ENCODE data around the gene UST.

- TF ChIP-seq CTCF (conservative IDR thresholded peaks at IDR 0.05 in 1 of 2, IDR thresholded peaks at IDR 0.05 in 1 of 2; ENCODE audit: extremely low read depth in 1 of 2, insufficient read depth in 1 of 2, low read depth in 1 of 2, low read length in 2 of 2) = no peak
- no peak for TF ChIP-seq EZH2 (IDR thresholded peaks at IDR 0.05; ENCODE audit: borderline replicate concordance, low read length)
Observed at GRCh38 chr6:148830614-148831013, 83.8 kb downstream of the UST start.

All from mammary epithelial cell (primary cell).